Measurements from ENCODE around the gene PRC1.

Gene PRC1

DNA sequence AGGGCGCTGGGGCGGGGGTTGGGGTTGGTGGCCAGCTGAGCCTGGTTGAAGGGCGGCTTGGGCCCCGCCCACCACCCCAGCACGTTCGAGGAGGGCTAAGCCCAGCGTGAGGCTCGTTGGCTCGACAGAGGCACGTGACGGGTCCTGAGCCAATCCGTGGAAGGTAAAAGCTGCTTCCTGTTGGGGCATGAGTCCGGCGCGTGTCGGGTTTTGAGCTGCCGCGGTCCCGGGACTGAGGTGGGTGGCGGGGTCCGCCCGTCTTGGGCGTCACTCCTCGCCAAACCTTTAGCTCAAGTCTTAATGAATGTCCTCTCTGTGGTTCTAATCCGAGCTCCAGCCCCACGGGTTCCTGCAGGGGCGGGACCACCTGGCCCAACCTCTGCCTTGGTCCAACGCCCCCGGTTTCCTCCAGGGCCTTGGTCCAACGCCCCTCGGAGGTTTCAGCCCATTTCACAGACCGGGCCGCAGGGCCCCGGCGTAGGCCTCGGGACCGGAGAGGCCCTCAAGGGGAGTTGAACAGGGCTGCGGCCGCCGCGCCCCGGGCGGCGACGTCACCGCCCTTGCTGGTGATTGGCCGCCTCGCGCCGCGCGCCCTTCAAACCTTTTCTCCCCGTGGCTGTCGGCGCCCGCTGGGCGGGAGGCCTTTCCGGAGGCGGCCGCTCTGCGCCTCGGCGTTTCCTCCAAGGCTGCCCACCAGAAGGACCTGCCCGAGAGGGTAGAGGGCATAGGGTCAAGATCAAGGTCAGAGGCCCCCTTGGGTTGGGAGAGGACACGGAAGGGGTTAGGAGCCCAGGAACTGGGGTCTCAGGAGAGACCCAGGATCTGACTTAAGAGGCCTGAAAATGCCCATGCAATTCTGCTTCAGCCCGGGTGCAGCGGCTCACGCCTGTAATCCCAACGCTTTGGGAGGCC, 39.4 kb downstream of the PRC1 start, which contains the start of gene RCCD1:
Gene RCCD1, plus strand, starts transcription at position 173 of the 912 bp plus-strand sequence. CDS start 1,851 bp downstream, outside the sequence.
- DNase-seq, result peak; percentile 91

DNA sequence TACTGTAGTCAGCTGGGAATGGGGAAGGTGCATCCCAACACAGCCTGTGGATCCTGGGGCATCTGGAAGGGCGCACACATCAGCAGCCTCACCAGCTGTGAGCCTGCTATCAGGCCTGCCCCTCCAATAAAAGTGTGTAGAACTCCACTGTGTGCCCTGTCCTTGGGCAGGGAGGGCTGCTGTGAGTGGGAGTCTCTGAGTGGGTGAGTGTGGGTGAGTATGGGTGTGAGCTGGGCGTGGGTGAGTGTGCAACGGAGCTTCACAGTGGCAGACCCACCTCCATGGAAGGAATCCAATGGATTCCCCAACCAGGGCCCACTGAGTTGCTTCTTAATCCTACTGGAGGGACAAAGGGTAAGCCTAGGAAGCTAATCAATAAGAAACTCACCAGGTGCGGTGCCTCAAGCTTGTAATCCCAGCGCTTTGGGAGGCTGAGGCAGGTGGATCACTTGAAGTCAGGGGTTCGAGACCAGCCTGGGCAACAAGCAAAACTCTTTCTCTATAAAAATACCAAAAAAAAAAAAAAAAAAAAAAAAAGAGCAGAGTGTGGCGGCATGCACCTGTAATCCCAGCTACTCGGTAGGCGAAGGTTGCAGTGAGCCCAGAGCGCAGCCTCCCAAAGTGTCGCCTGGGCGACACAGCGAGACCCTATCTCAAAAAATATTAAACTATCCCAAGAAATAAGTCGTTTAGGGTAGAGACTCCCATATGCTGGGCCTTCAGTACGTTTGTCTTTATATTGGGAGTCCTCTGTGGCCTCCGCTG, 40.2 kb downstream of the PRC1 start:
- no peak for DNase-seq

DNA sequence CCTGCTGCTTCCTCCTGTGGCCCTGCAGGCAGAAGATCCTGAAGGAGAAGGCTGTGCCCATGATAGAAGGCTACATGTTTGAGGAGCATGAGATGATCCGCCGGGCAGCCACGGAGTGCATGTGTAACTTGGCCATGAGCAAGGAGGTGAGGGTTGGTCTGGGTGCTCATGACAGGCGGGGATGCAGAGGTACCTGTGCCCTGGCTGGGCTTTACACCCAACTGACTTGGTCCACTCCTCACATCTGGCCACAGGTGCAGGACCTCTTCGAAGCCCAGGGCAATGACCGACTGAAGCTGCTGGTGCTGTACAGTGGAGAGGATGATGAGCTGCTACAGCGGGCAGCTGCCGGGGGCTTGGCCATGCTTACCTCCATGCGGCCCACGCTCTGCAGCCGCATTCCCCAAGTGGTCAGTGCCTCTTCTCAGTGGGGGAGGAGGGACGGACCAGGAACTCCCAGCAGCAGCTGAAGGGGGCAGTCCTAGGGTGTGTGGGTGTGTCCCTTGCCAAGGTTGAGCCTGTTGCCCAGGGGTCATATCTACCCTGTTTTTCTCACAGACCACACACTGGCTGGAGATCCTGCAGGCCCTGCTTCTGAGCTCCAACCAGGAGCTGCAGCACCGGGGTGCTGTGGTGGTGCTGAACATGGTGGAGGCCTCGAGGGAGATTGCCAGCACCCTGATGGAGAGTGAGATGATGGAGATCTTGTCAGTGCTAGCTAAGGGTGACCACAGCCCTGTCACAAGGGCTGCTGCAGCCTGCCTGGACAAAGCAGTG, 41.2 kb downstream of the PRC1 start:
- no peak for DNase-seq

DNA sequence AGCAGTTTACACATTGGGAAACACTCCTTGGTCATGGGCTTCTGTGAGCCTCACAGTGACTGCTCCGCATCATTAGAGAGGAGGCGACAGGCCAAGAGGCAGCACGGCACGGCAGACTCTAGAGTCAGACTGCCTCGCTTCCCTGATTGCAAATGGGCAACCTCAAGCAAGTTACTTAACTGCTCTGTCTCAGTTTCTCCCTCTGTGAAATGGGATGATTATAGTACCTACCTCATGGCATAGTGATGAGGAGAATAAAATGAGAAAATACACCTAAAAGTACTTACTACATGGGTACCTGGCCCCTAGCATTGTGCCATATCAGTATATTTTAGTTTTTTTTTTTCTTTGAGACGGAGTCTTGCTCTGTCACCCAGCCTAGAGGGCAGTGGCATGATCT, 43.7 kb downstream of the PRC1 start:
- DNase-seq, result no peak

DNA sequence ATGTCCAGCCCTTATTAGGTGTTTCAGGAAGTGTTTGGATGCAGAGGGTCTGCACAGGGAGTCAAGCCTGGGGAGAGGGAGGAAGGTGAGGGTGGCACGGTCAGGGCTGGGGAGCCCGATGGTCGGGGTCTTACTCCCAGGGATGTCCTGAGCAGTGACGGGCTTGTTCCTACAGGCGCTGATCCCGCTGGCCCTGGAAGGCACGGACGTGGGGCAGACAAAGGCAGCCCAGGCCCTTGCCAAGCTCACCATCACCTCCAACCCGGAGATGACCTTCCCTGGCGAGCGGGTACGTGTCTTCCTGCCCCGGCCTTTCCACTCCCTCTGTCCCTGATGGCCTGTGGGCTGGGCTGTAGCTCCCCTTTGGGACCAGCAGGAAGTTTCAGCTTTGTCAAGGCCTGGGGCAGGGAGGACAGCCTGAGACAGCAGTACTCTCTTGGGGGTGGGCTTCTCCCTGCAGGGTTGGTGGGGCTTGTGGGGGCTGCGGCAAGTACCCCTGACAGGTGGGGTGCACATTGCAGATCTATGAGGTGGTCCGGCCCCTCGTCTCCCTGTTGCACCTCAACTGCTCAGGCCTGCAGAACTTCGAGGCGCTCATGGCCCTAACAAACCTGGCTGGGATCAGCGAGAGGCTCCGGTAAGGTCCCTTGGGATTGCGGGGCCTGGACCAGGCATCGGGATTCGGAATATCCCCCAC, 44.2 kb downstream of the PRC1 start:
- DNase-seq, result no peak

DNA sequence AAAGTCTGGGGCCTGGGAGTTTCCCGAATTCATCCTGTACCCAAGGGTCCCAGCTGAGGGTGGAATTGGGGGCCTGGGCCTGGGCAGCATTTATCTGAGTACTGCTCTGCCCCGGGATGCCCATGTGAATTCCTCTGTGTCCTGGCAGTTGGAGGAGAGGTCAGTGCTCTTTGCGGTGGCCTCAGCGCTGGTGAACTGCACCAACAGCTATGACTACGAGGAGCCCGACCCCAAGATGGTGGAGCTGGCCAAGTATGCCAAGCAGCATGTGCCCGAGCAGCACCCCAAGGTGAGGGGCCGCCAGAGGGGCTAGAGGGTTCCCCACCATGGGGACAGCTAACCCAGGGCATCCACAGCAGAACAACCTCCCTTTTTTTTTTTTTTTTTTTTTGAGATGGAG, 45.8 kb downstream of the PRC1 start:
- DNase-seq, result no peak

DNA sequence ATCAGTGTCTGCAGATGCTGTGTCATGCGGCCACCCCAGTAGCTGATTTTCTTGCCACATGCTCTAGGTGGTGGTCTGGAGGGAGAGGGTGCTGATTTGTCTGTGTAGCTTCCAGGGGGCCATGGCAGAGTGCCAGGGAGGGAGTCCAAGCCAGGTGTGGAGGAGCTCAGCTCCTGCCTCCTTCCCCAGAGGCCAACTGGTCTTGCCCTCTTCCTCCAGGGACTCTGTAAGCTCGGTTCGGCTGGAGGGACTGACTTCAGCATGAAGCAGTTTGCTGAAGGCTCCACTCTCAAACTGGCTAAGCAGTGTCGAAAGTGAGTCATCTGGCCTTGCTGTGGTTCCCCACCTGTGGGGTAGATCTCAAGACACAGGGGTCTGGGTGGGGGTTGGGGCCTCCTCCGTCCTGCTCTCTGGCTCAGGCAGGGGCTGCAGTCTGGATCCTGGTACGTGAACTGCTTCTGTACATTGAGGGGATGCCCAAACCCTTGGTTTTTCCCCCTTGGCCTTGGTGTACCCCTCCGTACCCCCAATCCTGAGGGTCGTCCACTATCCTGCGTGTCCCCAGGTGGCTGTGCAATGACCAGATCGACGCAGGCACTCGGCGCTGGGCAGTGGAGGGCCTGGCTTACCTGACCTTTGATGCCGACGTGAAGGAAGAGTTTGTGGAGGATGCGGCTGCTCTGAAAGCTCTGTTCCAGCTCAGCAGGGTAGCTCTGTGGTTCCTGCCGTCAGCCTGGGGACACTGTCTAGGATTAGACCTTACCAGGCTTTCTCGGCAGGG, 46.6 kb downstream of the PRC1 start:
- DNase-seq, result no peak

DNA sequence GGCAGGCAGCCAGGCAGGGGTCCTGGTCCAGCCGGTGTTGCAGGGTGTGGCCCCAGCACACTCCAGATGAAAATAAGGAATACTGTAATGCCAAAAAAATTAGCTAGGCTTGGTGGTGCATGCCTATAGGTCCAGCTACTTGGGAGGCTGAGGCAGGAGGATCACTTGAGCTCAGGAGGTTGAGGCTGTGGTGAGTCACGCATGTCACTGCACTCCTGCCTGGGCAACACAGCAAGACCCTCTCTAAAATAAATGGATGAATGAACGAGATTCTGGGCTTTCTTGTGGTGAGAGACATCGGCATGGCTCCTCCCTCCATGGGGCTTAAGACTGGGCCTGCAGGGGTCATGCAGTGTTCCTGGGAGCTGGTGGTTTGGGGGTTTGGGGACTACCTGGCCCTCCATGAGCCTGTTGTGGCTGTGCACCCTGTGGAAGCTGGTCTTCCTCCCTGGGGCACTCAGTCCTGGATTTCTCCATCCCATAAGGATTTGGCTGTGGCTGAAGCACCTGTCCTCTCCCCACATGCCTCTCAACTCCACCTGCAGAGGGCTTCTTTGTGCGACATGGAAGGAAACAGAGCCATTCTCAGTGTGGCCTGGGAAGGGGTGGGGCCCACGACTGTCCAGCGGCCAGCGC, 47.3 kb downstream of the PRC1 start:
- no peak for DNase-seq

DNA sequence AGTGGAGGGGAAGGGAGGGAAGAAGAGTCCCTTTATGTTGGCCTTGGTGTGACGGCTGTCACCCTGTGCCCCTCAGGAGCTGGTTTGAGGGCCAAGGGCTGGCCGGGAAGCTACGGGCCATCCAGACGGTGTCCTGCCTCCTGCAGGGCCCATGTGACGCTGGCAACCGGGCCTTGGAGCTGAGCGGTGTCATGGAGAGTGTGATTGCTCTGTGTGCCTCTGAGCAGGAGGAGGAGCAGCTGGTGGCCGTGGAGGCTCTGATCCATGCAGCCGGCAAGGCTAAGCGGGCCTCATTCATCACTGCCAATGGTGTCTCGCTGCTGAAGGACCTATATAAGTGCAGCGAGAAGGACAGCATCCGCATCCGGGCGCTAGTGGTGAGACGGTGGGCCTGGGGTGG, 47.8 kb downstream of the PRC1 start:
- DNase-seq, result no peak

DNA sequence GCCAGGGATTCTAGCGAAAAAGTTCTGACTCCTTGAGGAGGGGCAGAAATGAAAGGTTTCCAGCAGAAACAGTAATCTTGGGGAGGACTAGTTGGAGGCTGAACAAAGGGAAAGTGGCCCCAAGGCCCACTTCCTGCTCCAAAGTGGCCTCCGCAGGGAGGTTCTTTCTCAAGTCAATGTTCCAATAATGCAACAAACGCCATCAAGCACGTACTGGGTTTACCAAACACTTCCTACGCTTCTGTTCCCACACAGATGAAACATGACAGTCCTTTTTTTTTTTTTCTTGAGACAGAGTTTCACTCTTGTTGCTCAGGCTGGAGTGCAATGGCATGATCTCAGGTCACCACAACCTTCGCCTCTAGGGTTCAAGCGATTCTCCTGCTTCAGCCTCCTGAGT, 49.2 kb downstream of the PRC1 start:
- no peak for DNase-seq

DNA sequence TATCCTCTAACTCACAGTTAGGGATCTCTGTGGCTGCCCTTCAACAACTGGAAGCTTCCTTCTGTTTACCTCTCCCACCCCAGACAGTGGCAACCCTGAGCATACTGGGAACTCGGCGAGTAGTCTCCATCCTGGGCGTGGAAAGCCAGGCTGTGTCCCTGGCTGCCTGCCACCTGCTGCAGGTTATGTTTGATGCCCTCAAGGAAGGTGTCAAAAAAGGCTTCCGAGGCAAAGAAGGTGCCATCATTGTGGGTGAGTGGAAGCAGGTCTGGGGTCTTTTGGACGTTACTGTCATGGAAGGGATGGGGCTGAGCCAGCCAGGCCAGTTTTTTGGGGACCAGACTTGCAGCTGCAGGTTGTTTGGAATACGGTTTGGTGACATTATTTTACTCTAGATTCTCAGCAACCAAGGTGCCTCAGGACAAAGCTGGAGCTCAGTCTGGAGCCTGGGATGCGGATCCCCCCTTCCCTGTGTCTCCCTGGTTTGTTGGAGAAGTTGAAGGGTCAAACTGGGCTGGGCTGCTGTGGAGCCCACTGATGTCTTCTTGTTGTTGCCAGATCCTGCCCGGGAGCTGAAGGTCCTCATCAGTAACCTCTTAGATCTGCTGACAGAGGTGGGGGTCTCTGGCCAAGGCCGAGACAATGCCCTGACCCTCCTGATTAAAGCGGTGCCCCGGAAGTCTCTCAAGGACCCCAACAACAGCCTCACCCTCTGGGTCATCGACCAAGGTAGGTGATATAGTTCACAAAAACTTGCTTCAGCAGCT, 51.8 kb downstream of the PRC1 start:
- DNase-seq, result no peak

DNA sequence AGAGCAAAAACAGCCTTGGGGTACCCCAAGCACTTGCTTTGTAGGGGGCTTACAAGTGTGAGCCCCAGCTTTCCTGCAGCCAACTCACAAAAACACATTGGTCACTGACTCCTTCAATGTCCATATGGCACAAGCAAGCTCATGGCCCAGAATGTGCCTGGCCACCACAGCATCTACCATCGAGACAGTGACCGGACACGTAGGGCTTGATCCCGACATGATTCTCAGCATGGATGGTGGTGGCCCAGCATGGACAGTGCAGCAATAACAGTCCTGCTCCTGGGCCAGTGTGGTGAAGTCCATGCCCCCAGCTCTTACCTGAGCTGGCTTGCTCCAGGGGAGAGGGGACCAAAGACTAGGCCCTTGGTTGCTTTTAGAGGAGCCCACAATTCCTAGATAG, 53.3 kb downstream of the PRC1 start:
- DNase-seq, result no peak

DNA sequence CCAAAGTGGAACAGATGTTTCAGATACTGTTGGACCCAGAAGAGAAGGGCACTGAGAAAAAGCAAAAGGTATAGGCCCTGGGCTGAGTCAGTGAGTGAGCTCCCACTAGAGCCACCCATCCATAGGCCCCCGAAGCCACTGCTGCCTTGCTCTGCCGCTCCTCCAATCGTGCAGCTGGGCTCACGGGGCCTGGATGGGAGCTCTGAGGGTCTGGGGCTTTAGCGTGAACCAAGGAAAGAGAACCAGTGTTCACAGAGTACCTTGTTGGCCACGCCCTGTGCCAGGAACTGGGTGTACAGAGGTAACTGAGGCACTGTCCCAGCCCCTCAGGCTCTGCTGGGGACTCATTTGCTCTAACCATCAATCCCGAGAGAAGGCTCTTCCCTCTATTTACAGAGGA, 54.6 kb downstream of the PRC1 start:
- DNase-seq, result no peak

DNA sequence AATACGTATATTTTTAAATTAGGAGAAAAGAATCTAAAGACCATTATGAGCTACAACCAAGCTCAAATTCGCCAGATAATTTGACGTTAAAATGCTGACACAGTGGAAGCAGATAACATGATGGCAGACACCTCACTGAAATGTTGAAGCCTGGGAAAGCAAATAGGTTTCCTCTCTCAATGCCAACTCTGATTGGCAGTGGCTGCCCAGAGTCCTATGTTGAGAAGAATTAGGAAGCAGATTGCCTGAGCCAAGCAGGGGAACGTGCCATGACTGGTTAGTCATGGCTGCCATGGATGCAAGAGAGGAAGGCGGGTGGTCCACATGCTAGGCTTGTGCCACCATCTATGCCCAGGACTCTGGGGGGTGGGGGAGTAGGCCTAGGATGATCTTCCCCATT, 56.1 kb downstream of the PRC1 start:
- no peak for DNase-seq

DNA sequence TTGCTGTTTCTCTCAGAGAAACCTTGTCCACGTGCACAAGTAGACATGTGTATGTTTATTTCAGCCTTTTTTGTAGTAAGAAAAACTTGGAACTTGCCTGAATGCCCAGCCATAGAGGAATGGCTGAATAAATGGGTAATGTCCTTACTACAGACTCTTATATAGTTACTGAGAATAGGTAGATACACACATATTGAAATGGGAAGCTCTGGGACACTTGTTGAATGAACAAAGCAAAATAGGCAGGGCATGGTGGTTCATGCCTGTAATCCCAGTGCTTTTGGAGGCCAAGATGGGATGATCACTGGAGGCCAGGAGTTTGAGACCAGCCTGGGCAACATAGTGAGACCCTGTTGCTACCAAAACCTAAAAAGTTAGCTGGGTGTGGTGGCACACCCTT, 57.5 kb downstream of the PRC1 start:
- DNase-seq, result no peak

DNA sequence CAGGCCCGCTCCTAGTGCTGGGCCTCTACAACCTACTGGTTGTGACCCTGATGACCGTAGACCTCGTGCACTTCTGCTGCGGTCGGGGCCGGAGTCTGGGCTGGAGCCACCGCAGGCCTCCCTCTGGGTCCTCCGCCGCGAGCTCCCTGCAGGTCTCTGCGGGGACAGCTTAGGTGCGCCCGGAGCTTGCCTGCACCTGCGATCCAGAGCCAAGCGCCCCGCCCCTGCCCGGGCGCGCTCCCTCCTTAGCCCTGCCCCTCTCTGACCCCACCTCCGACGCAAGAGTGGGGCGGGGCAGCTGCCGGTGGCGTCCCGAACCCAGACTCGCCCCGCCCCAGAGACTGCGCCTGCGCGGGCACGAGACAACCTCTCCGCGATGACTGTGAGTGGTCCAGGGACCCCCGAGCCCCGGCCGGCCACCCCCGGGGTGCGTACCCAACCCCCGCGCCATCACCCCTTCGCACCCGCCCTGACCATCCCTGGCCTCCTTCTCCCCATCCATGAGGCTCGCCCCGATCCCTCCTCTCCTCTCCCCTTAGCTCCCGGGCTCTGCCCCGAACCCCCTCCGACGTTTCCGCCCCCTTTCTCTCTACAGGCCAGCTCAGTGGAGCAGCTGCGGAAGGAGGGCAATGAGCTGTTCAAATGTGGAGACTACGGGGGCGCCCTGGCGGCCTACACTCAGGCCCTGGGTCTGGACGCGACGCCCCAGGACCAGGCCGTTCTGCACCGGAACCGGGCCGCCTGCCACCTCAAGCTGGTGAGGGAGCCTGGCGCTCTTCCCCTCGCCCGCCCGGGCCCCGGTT, 59.2 kb downstream of the PRC1 start, which contains the start of gene UNC45A:
Gene UNC45A, plus strand, starts transcription at position 337 of the 803 bp plus-strand sequence. Its CDS starts 40 bp downstream, at position 377.
- DNase-seq, result peak; percentile 93

DNA sequence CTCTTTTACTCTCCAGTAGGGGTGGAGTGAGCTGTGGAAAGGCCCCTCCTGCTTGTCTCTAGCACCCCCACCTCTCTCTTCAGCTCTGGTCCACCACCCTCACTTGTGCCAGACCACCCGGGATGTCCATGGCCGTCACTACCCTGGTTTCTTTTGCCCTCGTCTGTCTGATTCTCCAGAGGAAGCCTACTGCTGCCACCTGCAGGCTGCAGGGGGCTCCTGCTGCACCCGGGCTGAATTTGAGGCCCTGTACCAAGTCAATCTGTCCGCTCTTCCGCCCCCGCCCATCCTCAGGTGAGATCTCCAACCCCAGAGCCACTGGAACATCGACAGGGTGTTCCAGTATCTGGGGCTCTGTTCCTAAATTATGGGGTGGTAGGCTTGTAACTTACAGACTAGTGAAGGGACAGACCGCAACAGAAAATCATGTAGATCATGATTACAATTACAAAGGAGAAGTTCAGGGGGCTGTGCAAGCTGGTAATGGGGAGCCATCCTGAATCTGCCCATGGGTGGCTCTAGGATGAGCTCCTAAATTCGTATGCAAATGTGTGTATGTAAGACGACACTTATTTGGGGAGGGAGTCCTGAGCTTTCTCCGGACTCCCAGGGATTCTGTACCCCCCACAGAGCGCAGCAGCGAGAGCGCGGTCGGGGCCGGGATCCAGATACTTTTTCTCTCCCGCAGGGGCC, 59.9 kb downstream of the PRC1 start:
- peak; percentile 86 for DNase-seq

DNA sequence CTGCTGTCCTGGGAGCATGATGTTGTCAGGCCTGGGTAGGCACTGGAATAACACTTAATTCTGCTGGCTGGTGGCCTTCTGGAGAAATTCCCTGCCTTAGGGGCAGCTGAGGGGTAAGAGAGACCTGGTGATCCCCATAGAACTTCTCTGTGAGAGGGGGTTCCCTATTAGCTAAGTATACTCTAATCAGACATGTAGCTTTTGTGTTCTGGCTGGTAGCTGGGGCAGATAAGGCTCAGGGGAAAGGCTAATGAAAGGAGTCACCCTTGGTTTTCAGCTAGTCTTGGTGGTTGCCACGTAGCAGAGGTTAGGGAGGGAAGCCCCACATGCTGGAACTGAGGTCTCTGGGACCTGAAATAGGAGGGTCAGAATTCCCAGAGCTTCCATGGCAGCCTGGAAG, 61.0 kb downstream of the PRC1 start:
- no peak for DNase-seq

DNA sequence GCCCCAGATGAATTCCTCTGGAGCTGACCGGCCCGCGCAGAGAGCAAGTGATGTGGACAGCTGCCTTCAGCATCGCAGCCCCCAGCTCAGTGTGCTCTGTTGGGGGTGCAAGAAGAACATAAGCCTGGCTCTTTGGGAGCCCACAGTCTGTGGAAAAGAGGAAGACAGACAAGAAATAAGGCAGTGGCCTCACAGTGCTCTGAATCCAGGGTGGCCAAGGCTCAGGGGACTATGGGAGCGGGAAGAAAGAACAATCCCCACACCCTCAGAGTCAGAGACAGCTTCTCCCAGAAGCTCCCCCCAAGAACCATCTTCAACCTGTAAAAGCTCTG, 61.7 kb downstream of the PRC1 start:
- DNase-seq, result no peak
